Bronchus fibroblast of lung (primary cell): ENCODE measurements around the gene TIMM9. TPM values are rescaled to one million over a fixed set of nuclear protein-coding genes. Genes with fewer than 3 reads are reported as not detected.

Experiments used
- total RNA-seq: library from RNA; depleted of rRNA; stranded (reverse); fragments of >200 nt; gene quantifications from 2 replicates; pipeline ENCODE4 v1.2.3, GENCODE V29; 2015

Gene TIMM9, protein sequence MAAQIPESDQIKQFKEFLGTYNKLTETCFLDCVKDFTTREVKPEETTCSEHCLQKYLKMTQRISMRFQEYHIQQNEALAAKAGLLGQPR
- total RNA-seq: 51.9 and 78.2 TPM in 2 replicates

DNA sequence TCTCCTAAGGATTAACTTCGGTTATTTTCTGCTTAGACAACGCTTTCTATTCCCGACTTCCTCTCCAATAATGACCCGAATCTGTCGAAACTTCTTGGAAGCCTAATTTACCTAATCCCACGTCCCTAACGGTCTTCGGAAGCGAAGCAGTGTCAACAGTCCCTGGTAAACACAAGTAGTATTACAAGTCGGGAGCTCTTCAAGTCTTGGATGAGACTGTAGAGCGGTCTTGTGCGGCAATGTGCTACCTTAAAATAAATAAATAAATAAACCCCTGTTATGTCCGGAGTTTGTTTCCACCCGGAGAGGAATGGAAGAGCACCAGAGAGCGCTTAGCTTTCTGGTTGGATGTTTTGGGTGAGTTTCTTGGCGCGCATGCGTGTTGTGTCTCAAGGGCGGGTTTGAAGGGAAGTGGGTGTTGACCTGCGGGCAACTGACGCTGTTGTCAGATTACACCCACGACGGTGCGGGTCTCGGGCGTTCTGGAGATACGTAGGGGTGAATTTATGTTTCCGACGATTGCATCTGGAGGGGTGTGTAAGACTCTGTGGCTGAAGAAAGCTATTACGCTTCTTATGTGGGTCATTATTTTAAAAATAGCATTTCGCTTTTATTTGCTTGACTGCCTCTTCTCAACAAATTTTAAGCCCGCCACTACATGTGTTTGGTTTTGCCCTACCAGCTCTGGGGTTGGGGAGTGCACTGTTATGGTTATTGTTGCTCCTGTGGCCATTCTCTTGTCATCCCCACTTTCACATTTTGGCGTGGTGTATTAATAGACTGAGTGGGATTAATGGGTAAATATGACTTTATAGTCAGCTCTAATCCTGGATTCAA is at the start of gene TIMM9, which contains the start of gene KIAA0586:
Gene TIMM9 (minus strand): TSS at position 251 of the 837 bp plus-strand sequence. CDS start 15,586 bp downstream, outside the sequence.
Gene KIAA0586 (plus strand): TSS at position 439 of the 837 bp plus-strand sequence. CDS start 546 bp downstream, outside the sequence.

DNA sequence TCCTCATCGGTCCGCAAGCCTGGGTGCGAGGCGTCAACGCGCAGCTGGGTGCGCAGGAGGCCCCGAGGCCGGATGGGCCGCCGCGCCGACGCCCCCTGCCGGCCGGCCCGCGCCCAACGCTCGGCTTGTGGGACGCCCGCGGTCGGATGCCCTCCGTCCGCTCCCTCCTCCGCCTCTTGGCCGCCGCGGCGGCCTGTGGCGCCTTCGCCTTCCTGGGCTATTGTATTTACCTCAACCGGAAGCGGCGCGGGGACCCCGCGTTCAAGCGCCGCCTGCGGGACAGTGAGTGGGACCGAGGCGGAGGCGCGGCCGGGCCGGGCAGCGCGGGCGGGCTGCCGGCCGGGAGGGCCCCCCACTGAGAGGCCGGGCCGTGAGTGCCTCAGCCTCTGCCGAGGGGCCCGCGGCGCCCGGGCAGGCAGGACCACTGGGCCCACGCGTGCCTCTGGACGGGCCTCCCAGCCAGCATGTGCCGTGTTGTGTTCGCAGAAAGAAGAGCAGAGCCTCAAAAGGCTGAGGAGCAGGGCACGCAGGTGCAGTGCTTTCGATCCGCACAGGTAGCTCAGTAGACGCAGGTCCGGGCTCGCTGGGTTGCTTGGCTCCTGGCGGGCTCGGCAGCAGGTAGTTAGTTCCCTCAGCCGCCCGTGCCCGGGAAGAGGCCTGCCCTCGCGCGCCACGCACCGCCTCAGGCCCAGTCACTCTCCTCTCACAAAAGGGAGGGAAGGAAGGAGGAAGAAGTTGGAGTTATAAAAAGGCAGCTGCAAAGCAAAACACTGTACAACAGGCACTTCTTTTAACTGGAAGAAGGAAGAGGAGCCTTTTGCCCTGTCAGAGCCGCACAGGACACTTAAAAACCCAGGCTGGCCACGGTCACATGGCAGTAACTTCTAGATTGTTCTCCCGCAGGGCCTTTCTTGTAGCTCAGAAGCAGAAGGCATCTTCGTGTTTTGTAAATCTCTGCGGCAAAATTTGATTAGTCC is 31.2 kb downstream of the TIMM9 start, which contains the start of gene TOMM20L:
Gene TOMM20L (plus strand): TSS at position 119 of the 977 bp plus-strand sequence. CDS start 28 bp downstream, at position 147.

Other genes with a start within 250 kb of the TIMM9 start
- gene ACTR10, start 227.4 kb downstream of the TIMM9 start, total RNA-seq: 49.8 and 75.5 TPM in 2 replicates
- 126 and 147 TPM in 2 replicates for gene PSMA3, start 182.7 kb downstream of the TIMM9 start, total RNA-seq
- 2.0 and 2.1 TPM in 2 replicates for gene ARID4A, start 129.0 kb downstream of the TIMM9 start, total RNA-seq
- not detected in 2 replicates for gene TOMM20L, start 31.6 kb downstream of the TIMM9 start, total RNA-seq
- gene KIAA0586, start 188 bp upstream of the TIMM9 start, total RNA-seq: 22.6 and 26.4 TPM in 2 replicates
- gene DACT1, start 210.4 kb upstream of the TIMM9 start, total RNA-seq: 1.2 and 1.9 TPM in 2 replicates